Thyroid gland (tissue), 4 donors: ENCODE measurements around the gene SHOC2. TPM values are rescaled to one million over a fixed set of nuclear protein-coding genes. Genes with fewer than 3 reads are reported as not detected.

Source experiments
- DNase-seq, 2 donors: peaks; one replicate each; pipeline ENCODE4 v3.0.0-alpha.2; 2019
- H3K27ac ChIP-seq, 3 donors: fragments of 200-600 bp; sonication (generic); 1 replicate in 2 of 3; 2 replicates in 1 of 3; pipeline ENCODE4 v1.5.1; 2016 to 2019; ENCODE audit warnings: mild to moderate bottlenecking in 1 of 3, moderate library complexity in 1 of 3
- H3K27me3 ChIP-seq: fragments of 200-600 bp; sonication (generic); one replicate; pipeline ENCODE4 v1.5.1; 2019
- H3K36me3 ChIP-seq, 2 donors: fragments of 200-600 bp; sonication (generic); one replicate each; pipeline ENCODE4 v1.5.1; 2016 to 2019
- H3K4me1 ChIP-seq, 2 donors: fragments of 200-600 bp; sonication (generic); one replicate each; pipeline ENCODE4 v1.5.1; 2017 to 2019
- H3K4me3 ChIP-seq, 3 donors: fragments of 200-600 bp; sonication (generic); replicated peaks in 1 of 3; 1 replicate in 2 of 3; 2 replicates in 1 of 3; pipeline ENCODE4 v1.5.1; 2016; ENCODE audit warnings: mild to moderate bottlenecking in 1 of 3
- H3K9me3 ChIP-seq: fragments of 200-600 bp; sonication (generic); one replicate; pipeline ENCODE4 v1.5.1; 2017
- CTCF ChIP-seq, 6 experiments: fragments of 200-600 bp in 3 of 6; fragments of 450-650 bp in 3 of 6; sonication (generic) in 3 of 6; IDR thresholded peaks; one replicate each; pipeline ENCODE4 v1.5.1; 2016 to 2019; ENCODE audit warnings: antibody characterized with exemption in 6 of 6, mild to moderate bottlenecking in 2 of 6, inconsistent platforms in 1 of 6, moderate library complexity in 1 of 6
- POLR2A ChIP-seq, 2 donors: fragments of 450-650 bp; IDR thresholded peaks; one replicate each; pipeline ENCODE4 v1.6.1; 2017; ENCODE audit warnings: antibody characterized with exemption in 2 of 2, mild to moderate bottlenecking in 2 of 2, moderate library complexity in 1 of 2
- WGBS, 2 donors: methylation state at CpG; one replicate each; pipeline ENCODE4 v1.1.5; 2017; 5-methylcytosine and 5-hydroxymethylcytosine counted together
- intact Hi-C: fragments of 100-400 bp; cut with DNase I; formaldehyde crosslinking; loops from one replicate; pipeline ENCODE4 v1.15.1; 2023
- microRNA counts, 2 donors: library from miRNA; unstranded; fragments of <30 nt; microRNA quantifications; one replicate each; lab custom pipeline; 2016 to 2017
- microRNA-seq: library from miRNA; unstranded; fragments of <30 nt; microRNA quantifications from one replicate; pipeline ENCODE4, GENCODE V29; 2016
- small RNA-seq: library from RNA; depleted of rRNA; stranded (forward); fragments of <200 nt; gene quantifications from one replicate; pipeline ENCODE3, GENCODE V24; 2016
- total RNA-seq, 4 donors: library from RNA; depleted of rRNA; stranded (reverse); fragments of >200 nt; gene quantifications; one replicate each; pipeline ENCODE4 v1.2.3, GENCODE V29; 2016

Gene SHOC2
- total RNA-seq, 4 donors from 2014 or later, result 62.2 to 96.2 (median 71.1) TPM

DNA sequence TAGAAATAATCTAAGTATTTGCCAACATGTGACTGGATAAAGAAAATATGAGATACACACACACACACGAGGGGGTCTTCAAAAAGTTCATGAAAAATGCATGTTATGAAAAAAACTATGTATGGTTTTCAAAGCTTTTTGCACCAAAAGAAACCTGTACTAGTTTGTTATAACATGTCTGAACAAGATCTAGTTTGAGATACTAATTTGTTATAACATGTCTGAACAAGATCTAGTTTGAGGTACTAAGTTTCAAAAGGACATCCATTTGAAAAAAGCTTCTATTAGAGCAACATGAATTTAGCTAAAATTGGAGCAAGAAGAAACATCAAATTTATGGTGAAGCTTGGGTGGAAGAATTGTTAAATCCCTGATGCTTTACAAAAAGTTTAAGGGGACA lies 137.6 kb downstream of the SHOC2 start:
- Histone ChIP-seq H3K27me3 (no peaks in the 10 kb centered on the region), H3K9me3 (no peaks in the 10 kb centered on the region), H3K27ac (no peak overlapping the region), H3K4me3 (no peak overlapping the region), H3K4me1 (no peaks in the 10 kb centered on the region), H3K36me3 (no peaks in the 10 kb centered on the region)
- TF ChIP-seq POLR2A (IDR thresholded peaks at IDR 0.05), result no peak
- no peak for TF ChIP-seq CTCF (IDR thresholded peaks at IDR 0.05)
- intact Hi-C loops, result no loop called here
- DNase-seq, result no peak
- WGBS, 2 donors, result 68 to 72% methylated on average over 1 of the region's 1 CpG

MicroRNAs encoded within 50 kb of the gene (microRNA counts, 767-probe panel; counts per million panel counts)
- 0 to 1,301 counts per million in 2 donors for microRNA hsa-miR-548e (lab: Ali Mortazavi, UCI)

Small RNA genes lying within 50 kb of the gene (microRNA-seq; reads per million reads assigned to microRNA genes)
- not detected for gene MIR548E

Small RNA genes lying within 50 kb of the gene (small RNA-seq; reads per million reads assigned to genes)
- gene MIR548E, result not detected

Other genes with a start within 250 kb of the SHOC2 start
- 100 to 1,000 TPM; 188 to 340 (median 256) TPM for gene PDCD4, start 47.7 kb upstream of the SHOC2 start, total RNA-seq
- gene BBIP1, start 424 bp upstream of the SHOC2 start, total RNA-seq, result 10 to 100 TPM; 27.3 to 48.4 (median 34.1) TPM
- gene ADRA2A, start 157.4 kb downstream of the SHOC2 start, total RNA-seq, result 1 to 10 TPM; 1.0 to 9.1 (median 3.5) TPM